ENCODE results near the gene RPL18.

RPL18 gene

DNA sequence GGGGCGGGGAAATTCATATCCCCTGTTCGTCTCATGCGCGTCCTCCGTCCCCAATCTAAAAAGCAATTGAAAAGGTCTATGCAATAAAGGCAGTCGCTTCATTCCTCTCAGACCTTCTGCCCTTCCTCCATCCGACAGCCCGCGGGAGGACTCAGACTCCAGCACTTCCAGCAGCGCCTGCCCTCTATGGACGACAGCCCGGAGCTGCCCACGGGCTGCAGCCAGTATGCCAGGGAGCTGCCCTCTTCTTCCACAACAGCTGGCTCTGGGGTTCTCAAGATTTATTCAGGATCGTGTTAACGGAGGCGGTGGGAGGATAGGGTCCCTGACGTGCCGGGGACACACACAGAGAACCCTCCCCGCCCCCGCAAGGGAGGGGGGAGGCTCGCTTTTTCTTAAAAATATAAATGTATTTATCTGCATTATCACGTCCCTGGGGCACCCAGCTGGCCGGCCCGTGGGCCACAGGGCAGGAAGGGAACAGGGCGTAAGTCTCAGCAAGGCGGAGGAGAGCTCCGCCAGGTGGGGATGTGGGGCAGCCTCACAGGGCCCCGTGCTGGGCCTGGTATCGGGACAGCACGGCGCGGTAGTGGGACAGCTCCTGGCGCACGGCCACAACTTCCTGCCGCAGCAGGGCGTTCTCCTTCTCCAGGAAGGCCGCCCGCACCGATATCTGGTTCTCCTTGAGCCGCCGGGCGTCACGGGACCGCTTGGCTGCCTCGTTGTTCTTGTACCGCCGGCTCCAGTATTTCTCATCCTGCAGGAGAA lies 11.5 kb upstream of the RPL18 start:
- no peak for DNase-seq (ENCODE audit: low spot score)

- no peak for DNase-seq (ENCODE audit: low spot score)
Measured at GRCh38 chr19:48629599-48630295, 10.8 kb upstream of the RPL18 start.

GRCh38 chr19:48629297-48629598 lies 10.3 kb upstream of the RPL18 start:
- DNase-seq (ENCODE audit: low spot score), result no peak

- DNase-seq (ENCODE audit: low spot score), result no peak
Measured at GRCh38 chr19:48628486-48629296, 9.7 kb upstream of the RPL18 start.

- no peak for DNase-seq (ENCODE audit: low spot score)
Measured at GRCh38 chr19:48627865-48628314, 8.9 kb upstream of the RPL18 start.

DNA sequence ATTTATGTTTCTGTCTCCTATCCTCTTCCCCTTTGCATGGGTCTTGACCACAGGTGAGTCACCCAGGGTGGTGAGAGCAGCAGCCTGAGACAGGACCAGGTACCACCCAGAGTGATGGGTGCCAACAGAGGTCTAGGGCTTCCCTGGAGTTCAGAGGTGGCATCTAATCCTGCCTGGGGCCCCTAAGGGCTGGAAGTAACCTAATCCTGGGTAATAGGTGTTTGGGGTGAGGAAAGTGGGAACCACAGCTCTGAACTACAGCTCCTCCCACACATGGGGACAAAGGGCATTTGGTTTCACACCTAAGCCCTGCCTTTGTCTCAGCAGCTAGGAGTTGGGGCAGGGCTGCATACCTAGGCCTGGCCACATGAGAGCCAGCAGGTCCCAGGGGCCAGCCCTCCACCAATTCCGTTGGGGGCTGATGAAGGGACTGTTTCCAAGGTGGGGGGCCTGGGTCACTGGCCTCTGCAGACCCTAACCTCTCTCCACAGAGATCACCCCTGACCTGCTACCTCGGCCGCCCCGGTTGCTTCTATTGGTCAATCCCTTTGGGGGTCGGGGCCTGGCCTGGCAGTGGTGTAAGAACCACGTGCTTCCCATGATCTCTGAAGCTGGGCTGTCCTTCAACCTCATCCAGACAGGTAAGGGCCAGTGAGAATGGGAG lies 8.4 kb upstream of the RPL18 start:
- DNase-seq (ENCODE audit: low spot score), result no peak

- no peak for DNase-seq (ENCODE audit: low spot score)
Measured at GRCh38 chr19:48625891-48626327, 6.9 kb upstream of the RPL18 start.

- DNase-seq (ENCODE audit: low spot score), result no peak
Measured at GRCh38 chr19:48624791-48625723, 6.1 kb upstream of the RPL18 start.

GRCh38 chr19:48624067-48624594 lies 5.2 kb upstream of the RPL18 start:
- peak; percentile 98 for DNase-seq (ENCODE audit: low spot score)

DNA sequence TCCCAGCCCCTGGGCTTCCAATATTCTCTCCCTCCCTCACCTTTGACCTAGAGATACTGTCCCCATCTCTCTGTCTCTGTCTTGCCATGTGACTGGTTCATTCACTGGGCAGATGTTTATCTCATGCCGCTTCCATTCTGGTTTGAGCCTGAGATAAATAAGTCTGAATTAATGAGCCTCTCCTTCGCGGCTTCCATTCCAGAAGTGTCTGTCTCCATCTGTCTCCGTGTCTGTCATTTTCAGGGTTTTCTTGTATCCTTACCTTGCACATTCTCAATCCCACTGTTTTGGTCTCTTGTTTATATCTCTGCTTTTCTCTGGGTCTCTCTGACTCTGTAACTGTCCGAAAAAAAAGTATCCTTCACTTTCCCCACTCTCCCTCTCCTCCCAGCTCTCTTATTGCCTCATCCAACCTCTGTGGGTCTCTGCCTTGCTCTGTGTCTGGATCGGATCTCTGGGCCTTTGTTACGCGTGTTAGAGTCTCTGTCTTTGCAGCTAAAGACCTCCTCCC lies 4.6 kb upstream of the RPL18 start:
- DNase-seq (ENCODE audit: low spot score), result no peak

DNA sequence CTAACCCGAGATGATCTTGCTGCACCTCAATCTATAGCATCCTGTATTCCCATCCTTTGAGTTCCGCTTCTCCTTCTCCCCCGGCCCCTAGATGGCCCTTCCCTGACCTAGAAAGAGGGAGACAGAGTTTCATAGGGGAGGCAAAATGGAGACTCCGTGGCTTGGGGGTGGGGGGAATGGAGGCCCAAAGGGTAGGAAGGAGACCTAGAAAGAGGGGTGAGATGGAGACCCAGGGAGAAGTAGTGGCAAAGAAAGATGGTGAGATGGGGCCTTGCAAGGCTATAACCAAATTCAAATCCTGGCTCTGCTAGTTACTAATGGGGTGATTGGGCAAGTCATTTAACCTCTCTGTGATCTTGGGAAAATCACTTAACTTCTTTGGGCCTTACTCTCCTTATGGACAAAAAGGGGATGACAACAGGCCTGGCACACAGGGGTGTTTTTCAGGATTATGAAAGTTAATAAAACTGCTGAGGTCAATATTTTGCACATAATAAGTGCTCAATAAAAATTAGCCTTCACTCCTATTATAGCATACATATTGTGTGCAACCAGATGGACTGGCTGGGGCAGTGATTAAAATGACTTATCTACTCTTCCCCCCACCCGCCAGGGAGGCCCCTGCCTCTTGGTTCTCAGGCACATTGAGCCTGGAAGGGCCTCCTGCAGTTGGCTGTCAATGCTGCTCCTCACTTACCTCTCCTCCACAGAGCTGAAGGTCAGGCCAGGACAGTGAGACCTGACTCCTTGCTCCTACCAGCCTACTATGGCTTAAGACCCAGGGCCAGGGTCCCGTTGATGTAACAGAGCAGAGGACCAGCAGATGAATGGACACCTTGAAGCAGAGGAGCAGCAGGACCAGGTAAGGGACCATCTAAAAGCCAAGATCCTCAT lies 961 bp upstream of the RPL18 start:
- DNase-seq (ENCODE audit: low spot score), result no peak

DNA sequence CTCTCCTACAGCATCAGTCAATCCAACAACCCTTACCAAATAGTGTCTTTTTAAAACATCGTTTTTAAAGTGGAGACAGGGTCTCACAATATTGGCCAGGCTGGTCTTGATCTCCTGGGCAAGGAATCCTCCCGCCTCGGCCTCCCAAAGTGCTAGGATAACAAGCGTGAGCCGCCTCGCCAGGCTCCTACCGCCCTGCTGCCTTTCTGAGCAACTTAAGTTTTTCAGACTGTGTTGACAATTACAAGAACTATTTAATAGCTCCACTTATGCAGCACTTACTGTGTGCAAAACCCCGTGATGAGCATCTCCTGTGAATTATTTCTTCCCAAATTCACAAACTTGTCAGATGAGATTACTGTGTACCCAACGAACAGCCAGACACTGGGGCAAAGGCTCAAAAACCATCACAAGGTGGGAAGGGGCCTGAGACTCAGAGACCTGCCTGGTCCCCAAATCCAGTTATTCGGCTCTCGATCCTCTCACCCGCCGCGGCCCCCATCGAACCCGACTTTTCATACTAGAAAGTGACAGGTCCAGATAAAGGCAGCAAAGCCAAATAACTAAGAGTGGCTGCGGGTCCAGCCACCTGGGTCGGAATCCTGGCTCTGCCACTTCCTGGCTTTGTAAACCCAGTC lies 581 bp downstream of the RPL18 start:
- DNase-seq (ENCODE audit: low spot score), result no peak

DNA sequence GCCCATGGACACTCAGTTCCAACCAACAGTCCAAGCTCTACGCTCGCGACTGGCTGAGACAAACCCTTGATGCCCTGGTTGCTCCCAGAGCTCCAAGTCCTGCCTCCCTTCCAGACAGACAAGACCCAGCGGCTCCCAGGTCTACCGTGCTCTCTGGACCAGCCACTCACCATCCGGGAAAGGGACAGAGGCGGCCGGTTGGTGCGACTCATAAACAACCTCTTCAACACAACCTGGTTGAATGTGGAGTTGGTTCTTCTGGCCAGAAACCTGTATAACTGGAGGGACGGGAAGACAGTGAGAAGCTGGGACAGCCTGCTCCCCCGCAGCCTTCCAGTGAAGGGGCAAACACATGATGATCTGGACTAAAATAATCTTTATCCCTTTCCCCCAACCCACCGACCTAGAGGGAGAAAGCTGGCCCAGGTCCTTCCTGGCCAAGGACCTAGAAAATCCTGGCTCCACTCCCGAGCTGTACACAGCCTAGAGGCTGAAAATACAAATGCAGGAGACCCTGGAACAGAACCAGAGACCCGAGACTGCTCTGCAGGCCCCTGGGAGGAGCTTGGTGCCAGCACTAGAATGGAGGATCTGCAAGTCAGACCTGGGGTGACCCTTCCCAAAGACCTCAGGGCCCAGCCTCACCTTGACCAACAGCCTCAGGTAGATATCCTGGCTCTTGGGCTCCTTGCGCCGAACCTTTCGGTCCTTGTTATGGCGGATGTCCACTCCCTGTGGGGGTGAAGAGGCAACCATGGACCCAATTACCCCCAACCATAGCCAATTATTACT lies 1.6 kb downstream of the RPL18 start:
- no peak for DNase-seq (ENCODE audit: low spot score)

DNA sequence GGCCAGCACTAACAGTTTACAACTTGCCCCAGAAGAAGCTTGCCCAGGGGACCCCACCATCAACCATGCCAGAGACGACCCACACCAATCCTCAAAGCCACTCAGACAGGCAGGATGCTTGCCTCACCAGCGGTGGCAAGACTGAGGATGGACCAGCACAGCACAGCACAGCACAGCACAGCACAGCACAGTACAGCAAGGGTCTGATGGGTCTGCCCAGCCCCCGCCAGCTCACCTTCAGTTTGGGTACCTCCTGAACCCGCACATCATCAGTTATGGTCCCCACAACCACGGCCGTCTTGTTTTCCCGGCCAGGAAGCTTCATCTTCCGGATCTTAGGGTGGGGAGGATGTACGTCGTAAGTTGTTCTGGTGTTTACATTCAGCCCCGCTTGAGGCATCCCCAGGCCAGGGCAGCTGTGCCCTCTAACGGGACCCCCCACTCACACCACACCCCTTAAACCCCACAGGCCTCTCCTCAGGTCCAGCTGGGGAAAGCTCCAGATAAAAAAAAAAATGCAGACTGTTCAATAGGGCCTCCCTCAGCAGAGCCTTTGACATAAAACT lies 2.4 kb downstream of the RPL18 start:
- DNase-seq (ENCODE audit: low spot score), result no peak

DNA sequence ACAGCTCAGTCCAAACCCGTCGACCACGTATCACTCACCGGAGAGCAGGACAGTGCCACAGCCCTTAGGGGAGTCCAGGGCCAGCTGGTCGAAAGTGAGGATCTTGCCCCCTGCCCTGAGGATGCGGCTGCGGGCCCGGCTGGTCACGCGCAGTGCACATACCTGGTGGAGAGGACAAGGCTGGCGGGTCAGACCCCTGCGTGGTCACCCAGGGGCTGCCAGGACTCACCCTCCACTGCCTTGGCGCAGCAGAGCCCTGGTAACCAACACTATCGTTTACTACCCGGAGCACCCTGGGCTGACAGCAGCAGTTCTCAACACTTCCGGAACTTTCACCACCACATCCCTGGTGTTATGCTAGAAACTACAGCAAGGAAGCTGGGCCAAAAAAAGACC lies 2.9 kb downstream of the RPL18 start:
- DNase-seq (ENCODE audit: low spot score), result no peak

GRCh38 chr19:48615231-48616040 lies 3.5 kb downstream of the RPL18 start:
- DNase-seq (ENCODE audit: low spot score), result no peak
